Measurements from ENCODE around the gene CEP72.

DNA sequence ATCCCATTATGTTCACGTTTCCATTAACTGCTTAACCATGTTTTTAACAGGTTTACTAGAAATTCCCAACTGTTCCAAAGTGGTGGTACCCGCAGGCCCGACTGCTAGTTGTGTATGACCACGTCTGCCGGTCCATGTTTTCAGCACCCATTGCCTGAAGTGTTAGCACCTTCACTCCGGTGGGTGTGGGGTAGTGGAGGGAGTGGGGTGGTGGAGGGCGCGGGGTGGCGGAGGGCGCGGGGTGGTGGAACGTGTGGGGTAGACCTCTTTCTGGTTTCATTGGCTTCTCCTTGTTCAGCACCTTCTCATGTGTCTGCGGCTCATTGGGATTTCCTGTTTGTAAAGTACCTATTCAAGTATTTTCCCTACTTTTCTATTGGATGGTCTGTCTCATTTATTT lies 43.3 kb downstream of the CEP72 start:
- TF ChIP-seq, protein P1, sequence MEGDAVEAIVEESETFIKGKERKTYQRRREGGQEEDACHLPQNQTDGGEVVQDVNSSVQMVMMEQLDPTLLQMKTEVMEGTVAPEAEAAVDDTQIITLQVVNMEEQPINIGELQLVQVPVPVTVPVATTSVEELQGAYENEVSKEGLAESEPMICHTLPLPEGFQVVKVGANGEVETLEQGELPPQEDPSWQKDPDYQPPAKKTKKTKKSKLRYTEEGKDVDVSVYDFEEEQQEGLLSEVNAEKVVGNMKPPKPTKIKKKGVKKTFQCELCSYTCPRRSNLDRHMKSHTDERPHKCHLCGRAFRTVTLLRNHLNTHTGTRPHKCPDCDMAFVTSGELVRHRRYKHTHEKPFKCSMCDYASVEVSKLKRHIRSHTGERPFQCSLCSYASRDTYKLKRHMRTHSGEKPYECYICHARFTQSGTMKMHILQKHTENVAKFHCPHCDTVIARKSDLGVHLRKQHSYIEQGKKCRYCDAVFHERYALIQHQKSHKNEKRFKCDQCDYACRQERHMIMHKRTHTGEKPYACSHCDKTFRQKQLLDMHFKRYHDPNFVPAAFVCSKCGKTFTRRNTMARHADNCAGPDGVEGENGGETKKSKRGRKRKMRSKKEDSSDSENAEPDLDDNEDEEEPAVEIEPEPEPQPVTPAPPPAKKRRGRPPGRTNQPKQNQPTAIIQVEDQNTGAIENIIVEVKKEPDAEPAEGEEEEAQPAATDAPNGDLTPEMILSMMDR (IDR thresholded peaks at IDR 0.05), result no peak
- no peak for TF ChIP-seq EZH2phosphoT487 (IDR thresholded peaks at IDR 0.05)
